HL-60 (cell line): Measurements from ENCODE around the gene MYO9B.
"Not testable (repeated sequence)": the region's sequence is repeated elsewhere in the genome, so short reads cannot be mapped to it uniquely, and the experiment has no call there.

Experiments
- DNase-seq, 2 experiments: peaks; one replicate each; pipeline ENCODE4 v3.0.0-alpha.2; 2010 to 2020; ENCODE audit warnings: low read depth in 1 of 2, low spot score in 1 of 2
- H3K27ac ChIP-seq: fragments of 250-450 bp; sonication (Bioruptor Pico); replicated peaks from 2 replicates; pipeline ENCODE4 v1.5.1; 2020; ENCODE audit warnings: mild to moderate bottlenecking, moderate library complexity
- H3K27me3 ChIP-seq: fragments of 250-450 bp; sonication (Bioruptor Pico); 2 replicates; pipeline ENCODE4 v1.5.1; 2021; ENCODE audit warnings: mild to moderate bottlenecking, moderate library complexity; ENCODE audit not compliant: insufficient read depth, poor library complexity, severe bottlenecking
- H3K4me3 ChIP-seq: replicated peaks from 2 replicates; pipeline ENCODE4 v1.5.1; 2011; ENCODE audit warnings: mild to moderate bottlenecking, control low read depth, low read length; ENCODE audit not compliant: insufficient read depth
- CTCF ChIP-seq: IDR thresholded peaks from one replicate; pipeline ENCODE4 v1.5.1; 2011; ENCODE audit warnings: low read length, control low read depth, inconsistent platforms; ENCODE audit not compliant: insufficient read depth
- GABPA ChIP-seq: IDR thresholded peaks from 2 replicates; pipeline ENCODE4 v1.6.1; 2012; ENCODE audit warnings: low read depth
- POLR2AphosphoS5 ChIP-seq: IDR thresholded peaks from 2 replicates; pipeline ENCODE4 v1.6.1; 2012; ENCODE audit warnings: low read depth
- REST ChIP-seq: IDR thresholded peaks from 2 replicates; pipeline ENCODE4 v1.6.1; 2012; ENCODE audit warnings: low read depth; ENCODE audit not compliant: insufficient replicate concordance
- SPI1 ChIP-seq: IDR thresholded peaks from 2 replicates; pipeline ENCODE4 v1.6.1; 2012; ENCODE audit warnings: low read depth, mild to moderate bottlenecking, borderline replicate concordance

The MYO9B gene

GRCh38 chr19:17104679-17105078 is 29.1 kb downstream of the MYO9B start:
- Histone ChIP-seq H3K4me3 (no peak overlapping the region), H3K27me3 (no peaks in the 10 kb centered on the region), H3K27ac (no peak overlapping the region)
- no peak for DNase-seq
- TF ChIP-seq CTCF: no peak
- no peak for TF ChIP-seq POLR2AphosphoS5
- no peak for TF ChIP-seq SPI1
- no peak for TF ChIP-seq REST
- no peak for TF ChIP-seq GABPA

GRCh38 chr19:17105556-17105955 is 30.0 kb downstream of the MYO9B start:
- no peak for DNase-seq
- Histone ChIP-seq H3K27ac (no peak overlapping the region), H3K4me3 (no peak overlapping the region), H3K27me3 (no peaks in the 10 kb centered on the region)
- TF ChIP-seq SPI1 (no peak), GABPA (no peak), REST (no peak), CTCF (no peak), POLR2AphosphoS5 (no peak)

GRCh38 chr19:17106964-17107363 is 31.4 kb downstream of the MYO9B start:
- not testable (repeated sequence) for H3K4me3 ChIP-seq, DNase-seq, H3K27me3 ChIP-seq, H3K27ac ChIP-seq

- H3K27me3 ChIP-seq: no peaks in the 10 kb centered on the region
- TF ChIP-seq CTCF (no peak), POLR2AphosphoS5 (no peak), REST (no peak), SPI1 (no peak), GABPA (no peak)
- peak overlapping the region; percentile 6 for H3K27ac ChIP-seq
- DNase-seq: peak in 1 of 2 experiments; percentile 74
- H3K4me3 ChIP-seq: no peak overlapping the region
Measured at GRCh38 chr19:17107546-17108452, 32.2 kb downstream of the MYO9B start.
